Muscle of leg (tissue), 11 donors: ENCODE measurements around the gene FERMT1. TPM values are rescaled to one million over a fixed set of nuclear protein-coding genes. Genes with fewer than 3 reads are reported as not detected.
"Not testable (repeated sequence)": the region's sequence is repeated elsewhere in the genome, so short reads cannot be mapped to it uniquely, and the experiment has no call there.

ENCODE experiments used
- DNase-seq: peaks from one replicate; pipeline ENCODE4 v3.0.0; 2013
- H3K27ac ChIP-seq: one replicate; pipeline ENCODE4 v1.5.1; 2013; ENCODE audit warnings: mild to moderate bottlenecking, low read length, control low read depth
- H3K27me3 ChIP-seq: one replicate; pipeline ENCODE4 v1.6.1; 2013; ENCODE audit warnings: low read length; ENCODE audit not compliant: control insufficient read depth, insufficient read depth
- H3K36me3 ChIP-seq: one replicate; pipeline ENCODE4 v1.6.1; 2013; ENCODE audit warnings: low read length; ENCODE audit not compliant: control insufficient read depth, insufficient read depth
- H3K4me1 ChIP-seq: one replicate; pipeline ENCODE4 v1.6.1; 2013; ENCODE audit warnings: low read length; ENCODE audit not compliant: control insufficient read depth, insufficient read depth
- H3K4me3 ChIP-seq: one replicate; pipeline ENCODE4 v1.5.1; 2013; ENCODE audit warnings: low read length, control low read depth
- H3K9me3 ChIP-seq: replicated peaks from 2 replicates; pipeline ENCODE4 v1.6.1; 2013; ENCODE audit warnings: low read depth, low read length; ENCODE audit not compliant: control insufficient read depth
- WGBS: methylation state at CpG from one replicate; pipeline ENCODE4 v1.1.5; 2013; ENCODE audit warnings: missing lambda C conversion rate; ENCODE audit not compliant: insufficient coverage; 5-methylcytosine and 5-hydroxymethylcytosine counted together
- polyA plus RNA-seq, 8 donors: library from polyadenylated mRNA; unstranded; fragments of 120-200 nt; gene quantifications; one replicate each; pipeline versions ENCODE4 v1.2.1 to v1.2.3, GENCODE V29; 2013; ENCODE audit warnings: inconsistent platforms in 1 of 8, low replicate concordance in 1 of 8; ENCODE audit not compliant: insufficient read length in 8 of 8, insufficient read depth in 1 of 8
- total RNA-seq: library from RNA; stranded (reverse); fragments of 120-200 nt; gene quantifications from one replicate; pipeline ENCODE4 v1.2.4, GENCODE V29; 2013

Gene FERMT1
- total and polyA plus RNA-seq, 9 donors = 0.23 to 2.6 (median 0.42) TPM

- Histone ChIP-seq H3K27me3 (no peaks in the 10 kb centered on the region), H3K9me3 (no peaks in the 10 kb centered on the region), H3K36me3 (peaks cover 37% of the 10 kb centered on the region), H3K4me1 (no peaks in the 10 kb centered on the region), H3K4me3 (no peak overlapping the region), H3K27ac (peak overlapping the region; percentile 31)
- WGBS = 79% methylated on average over 2 of the region's 2 CpGs
- DNase-seq = peak; percentile 38
Measured at GRCh38 chr20:6034134-6034969, 88.5 kb downstream of the FERMT1 start.

GRCh38 chr20:6032907-6033306 lies 89.9 kb downstream of the FERMT1 start:
- H3K27me3 ChIP-seq, H3K4me1 ChIP-seq, H3K27ac ChIP-seq, DNase-seq, H3K9me3 ChIP-seq, H3K4me3 ChIP-seq: not testable (repeated sequence)
- H3K36me3 ChIP-seq = peaks cover 28% of the 10 kb centered on the region
- WGBS = no CpG with 5 or more reads among the region's 8 CpGs

- no peak for DNase-seq
- no CpG with 5 or more reads among the region's 6 CpGs for WGBS
- H3K4me3 ChIP-seq = no peak overlapping the region
- H3K9me3 ChIP-seq = peaks cover 1% of the 10 kb centered on the region
- no peaks in the 10 kb centered on the region for H3K27me3 ChIP-seq
- peaks cover 24% of the 10 kb centered on the region for H3K36me3 ChIP-seq
- no peaks in the 10 kb centered on the region for H3K4me1 ChIP-seq
- no peak overlapping the region for H3K27ac ChIP-seq
Measured at GRCh38 chr20:6030453-6031080, 92.3 kb downstream of the FERMT1 start.

GRCh38 chr20:6029538-6029937 lies 93.3 kb downstream of the FERMT1 start:
- Histone ChIP-seq H3K9me3 (peaks cover 12% of the 10 kb centered on the region), H3K4me1 (no peaks in the 10 kb centered on the region), H3K36me3 (peaks cover 27% of the 10 kb centered on the region), H3K27ac (no peak overlapping the region), H3K27me3 (no peaks in the 10 kb centered on the region), H3K4me3 (no peak overlapping the region)
- DNase-seq = no peak
- WGBS = 100% methylated on average over 3 of the region's 6 CpGs

GRCh38 chr20:6028818-6029217 lies 94.0 kb downstream of the FERMT1 start:
- no peaks in the 10 kb centered on the region for H3K4me1 ChIP-seq
- peaks cover 28% of the 10 kb centered on the region for H3K36me3 ChIP-seq
- no peak overlapping the region for H3K27ac ChIP-seq
- H3K9me3 ChIP-seq = peaks cover 15% of the 10 kb centered on the region
- no peaks in the 10 kb centered on the region for H3K27me3 ChIP-seq
- DNase-seq = no peak
- no peak overlapping the region for H3K4me3 ChIP-seq

GRCh38 chr20:6026051-6026450 lies 96.8 kb downstream of the FERMT1 start:
- Histone ChIP-seq H3K27ac (no peak overlapping the region), H3K27me3 (no peaks in the 10 kb centered on the region), H3K4me3 (no peak overlapping the region), H3K9me3 (peaks cover 15% of the 10 kb centered on the region), H3K36me3 (peaks cover 30% of the 10 kb centered on the region), H3K4me1 (no peaks in the 10 kb centered on the region)
- DNase-seq = no peak
- no CpG with 5 or more reads among the region's 3 CpGs for WGBS

Other genes with a start within 250 kb of the FERMT1 start
- not detected for gene CHGB, start 211.5 kb downstream of the FERMT1 start, total RNA-seq
- 1 to 10 TPM in 1 of 8 donors, under 1 TPM in 7; 0.07 to 2.7 (median 0.29) TPM for gene CHGB, start 211.5 kb downstream of the FERMT1 start, polyA plus RNA-seq
- gene TRMT6, start 172.5 kb downstream of the FERMT1 start, total RNA-seq = 7.6 TPM
- 10 to 100 TPM in 7 of 8 donors, 1 to 10 TPM in 1; 9.0 to 12.1 (median 10.7) TPM for gene TRMT6, start 172.5 kb downstream of the FERMT1 start, polyA plus RNA-seq
- 10.3 TPM for gene MCM8, start 172.4 kb downstream of the FERMT1 start, total RNA-seq
- 10 to 100 TPM in 2 of 8 donors, 1 to 10 TPM in 6; 7.9 to 11.7 (median 8.8) TPM for gene MCM8, start 172.4 kb downstream of the FERMT1 start, polyA plus RNA-seq
- 64.1 TPM for gene CRLS1, start 116.9 kb downstream of the FERMT1 start, total RNA-seq
- 10 to 100 TPM; 50.3 to 72.4 (median 56.9) TPM for gene CRLS1, start 116.9 kb downstream of the FERMT1 start, polyA plus RNA-seq
- under 0.01 TPM for gene LRRN4, start 69.0 kb downstream of the FERMT1 start, total RNA-seq
- under 1 TPM; 0.07 to 0.38 (median 0.21) TPM for gene LRRN4, start 69.0 kb downstream of the FERMT1 start, polyA plus RNA-seq